Small intestine (tissue), 7 donors: ENCODE results near the gene MYL11. TPM values are rescaled to one million over a fixed set of nuclear protein-coding genes. Genes with fewer than 3 reads are reported as not detected.
A peak's percentile ranks its signal among the peaks of the same experiment; 100 is the strongest.

Experiments used
- DNase-seq, 2 donors: peaks; one replicate each; pipeline versions ENCODE4 v3.0.0 to v3.0.0-alpha.2; 2013
- FAIRE-seq: peaks from 2 replicates; lab custom pipeline; 2012; peaks lifted over from hg19 to GRCh38; lab: Jason Lieb, UNC
- H3K27ac ChIP-seq, 3 donors: one replicate each; pipeline ENCODE4 v1.5.1; 2013; ENCODE audit warnings: low read length in 2 of 3, mild to moderate bottlenecking in 2 of 3, control low read depth in 1 of 3, inconsistent platforms in 1 of 3, low read depth in 1 of 3, moderate library complexity in 1 of 3
- H3K27me3 ChIP-seq, 3 donors: one replicate each; pipeline ENCODE4 v1.6.1; 2013; ENCODE audit warnings: low read length in 3 of 3, inconsistent platforms in 1 of 3; ENCODE audit not compliant: control insufficient read depth in 3 of 3, insufficient read depth in 3 of 3
- H3K36me3 ChIP-seq, 3 donors: one replicate each; pipeline ENCODE4 v1.6.1; 2013; ENCODE audit warnings: low read length in 3 of 3, inconsistent platforms in 1 of 3, low read depth in 1 of 3, mild to moderate bottlenecking in 1 of 3, moderate library complexity in 1 of 3; ENCODE audit not compliant: control insufficient read depth in 3 of 3, insufficient read depth in 2 of 3
- H3K4me1 ChIP-seq, 3 donors: one replicate each; pipeline ENCODE4 v1.6.1; 2013; ENCODE audit warnings: low read length in 2 of 3, inconsistent platforms in 1 of 3, low read depth in 1 of 3, mild to moderate bottlenecking in 1 of 3, moderate library complexity in 1 of 3; ENCODE audit not compliant: control insufficient read depth in 3 of 3, insufficient read depth in 2 of 3
- H3K4me3 ChIP-seq, 3 donors: one replicate each; pipeline ENCODE4 v1.5.1; 2013; ENCODE audit warnings: low read length in 3 of 3, control low read depth in 1 of 3, inconsistent platforms in 1 of 3, low read depth in 1 of 3, mild to moderate bottlenecking in 1 of 3, moderate library complexity in 1 of 3
- H3K9me3 ChIP-seq, 2 donors: one replicate each; pipeline ENCODE4 v1.6.1; 2013; ENCODE audit warnings: low read depth in 1 of 2, low read length in 1 of 2; ENCODE audit not compliant: control insufficient read depth in 2 of 2, insufficient read depth in 1 of 2
- whole genome bisulfite sequencing, 3 donors: extraction: QIAGEN DNeasy Blood & Tissue Kit; methylation state at CpG; one replicate each; pipeline ENCODE4 v1.1.7; 2013; 5-methylcytosine and 5-hydroxymethylcytosine counted together
- polyA plus RNA-seq, 4 donors: library from polyadenylated mRNA; stranded (reverse) in 3 of 4; unstranded in 1 of 4; fragments of 200-250 nt in 3 of 4; fragments of 120-200 nt in 1 of 4; gene quantifications; one replicate each; pipeline versions ENCODE4 v1.2.1 to v1.2.3, GENCODE V29; 2013
- donor health status: healthy with polysubstance abuse.
- donor health status: control.
- donor health status: control.
- donor health status: Bipolar disorder and iron deficiency.
- donor health status: healthy.

MYL11 gene
- polyA plus RNA-seq, 4 donors = 0.82 to 26.3 (median 1.9) TPM; not detected in 1

DNA sequence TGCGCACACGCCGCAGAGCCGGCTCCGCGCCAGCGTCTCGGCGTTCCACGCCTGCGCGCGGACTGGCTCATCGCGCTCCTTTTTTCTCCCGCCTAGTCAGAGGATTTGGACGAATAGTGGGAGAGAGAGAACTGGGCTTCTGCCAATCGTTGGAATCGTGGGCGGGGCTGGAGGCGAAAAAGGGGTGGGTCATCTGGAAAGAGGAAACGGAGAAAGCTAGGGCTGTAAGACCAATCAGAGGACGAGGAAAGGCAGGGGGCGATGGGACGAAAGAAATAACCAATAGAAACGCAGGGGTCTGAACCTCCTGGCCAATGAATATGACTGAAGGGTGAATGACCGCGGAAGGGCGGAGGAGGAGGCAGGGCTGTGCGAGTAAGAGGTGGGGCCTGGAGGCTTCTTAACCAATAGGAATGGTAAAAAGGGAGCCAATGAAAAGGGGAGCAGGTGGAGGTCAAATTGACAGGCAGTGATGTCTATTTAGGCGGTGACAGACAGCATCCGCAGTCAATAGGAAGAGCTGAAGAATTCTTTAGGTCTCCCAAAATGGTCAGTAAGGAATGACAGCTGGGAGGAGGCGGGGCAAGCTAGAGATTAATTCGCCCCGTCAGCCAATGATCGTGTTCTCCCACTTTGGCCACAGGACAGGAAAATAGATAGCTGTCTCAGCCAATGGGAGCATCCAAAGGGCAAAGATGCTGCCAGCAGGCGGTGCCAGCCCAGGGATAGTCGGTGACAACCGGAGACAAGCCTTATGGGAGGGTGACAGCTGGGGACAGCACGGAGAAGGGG lies 4.0 kb upstream of the MYL11 start, which contains the start of gene TBC1D10B:
Gene TBC1D10B, minus strand, starts transcription at position 39 of the 792 bp plus-strand sequence. CDS start 311 bp downstream, outside the sequence.
- Histone ChIP-seq H3K36me3 (peaks cover 0 to 15% (median under 1%) of the 10 kb centered on the region in 3 donors), H3K27ac (peak within 1 kb of the TSS; percentile 78 to 89 (median 82)), H3K4me3 (peak within 1 kb of the TSS; percentile 77 to 93 (median 87)), H3K4me1 (peaks cover 0 to 10% (median 0%) of the 10 kb centered on the region in 3 donors), H3K27me3 (no peaks in the 10 kb centered on the region), H3K9me3 (no peaks in the 10 kb centered on the region)
- WGBS, 3 donors = 0 to 1% (median 1%) methylated on average over 40 of the region's 40 CpGs
- peak; percentile 100 for DNase-seq
- FAIRE-seq = peak; percentile 98

DNA sequence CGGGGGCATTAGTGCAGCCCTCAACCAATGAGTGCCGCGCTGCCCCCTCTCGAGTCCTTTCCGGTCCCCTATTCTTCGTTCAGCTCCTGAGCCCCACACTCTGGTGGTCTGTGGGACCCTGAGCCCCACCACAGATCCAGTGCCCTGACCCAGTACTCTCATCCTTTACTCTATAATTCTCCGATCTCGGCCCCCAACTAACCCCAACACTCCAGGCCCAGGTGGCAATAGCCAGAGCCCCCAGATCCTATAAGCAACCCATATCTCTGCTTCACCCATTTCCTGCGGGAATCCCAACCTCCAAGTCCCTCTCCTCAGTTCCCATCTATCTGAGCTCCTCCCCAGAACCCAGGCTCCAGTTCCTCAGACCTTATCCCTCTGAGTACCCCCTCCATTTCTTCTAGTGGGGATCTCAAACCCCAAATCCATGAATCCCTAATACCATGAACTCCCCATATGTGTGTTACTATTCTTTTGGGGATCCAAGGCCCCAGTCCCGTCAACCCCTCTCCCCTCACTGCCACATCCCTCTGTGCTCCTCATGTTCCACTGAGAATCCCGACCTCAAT lies 3.3 kb upstream of the MYL11 start:
- peak overlapping the region; percentile 78 to 89 (median 82) for H3K27ac ChIP-seq
- DNase-seq (no peak), FAIRE-seq (no peak)
- H3K36me3 ChIP-seq = peaks cover 0 to 11% (median 0%) of the 10 kb centered on the region in 3 donors
- H3K4me1 ChIP-seq = peaks cover 0 to 10% (median 0%) of the 10 kb centered on the region in 3 donors
- 19 to 25% (median 20%) methylated on average over 11 of the region's 11 CpGs for WGBS, 3 donors
- peak overlapping the region in 2 of 3 donors; percentile 43 to 45 for H3K4me3 ChIP-seq
- no peaks in the 10 kb centered on the region for H3K9me3 ChIP-seq
- H3K27me3 ChIP-seq = no peaks in the 10 kb centered on the region

DNA sequence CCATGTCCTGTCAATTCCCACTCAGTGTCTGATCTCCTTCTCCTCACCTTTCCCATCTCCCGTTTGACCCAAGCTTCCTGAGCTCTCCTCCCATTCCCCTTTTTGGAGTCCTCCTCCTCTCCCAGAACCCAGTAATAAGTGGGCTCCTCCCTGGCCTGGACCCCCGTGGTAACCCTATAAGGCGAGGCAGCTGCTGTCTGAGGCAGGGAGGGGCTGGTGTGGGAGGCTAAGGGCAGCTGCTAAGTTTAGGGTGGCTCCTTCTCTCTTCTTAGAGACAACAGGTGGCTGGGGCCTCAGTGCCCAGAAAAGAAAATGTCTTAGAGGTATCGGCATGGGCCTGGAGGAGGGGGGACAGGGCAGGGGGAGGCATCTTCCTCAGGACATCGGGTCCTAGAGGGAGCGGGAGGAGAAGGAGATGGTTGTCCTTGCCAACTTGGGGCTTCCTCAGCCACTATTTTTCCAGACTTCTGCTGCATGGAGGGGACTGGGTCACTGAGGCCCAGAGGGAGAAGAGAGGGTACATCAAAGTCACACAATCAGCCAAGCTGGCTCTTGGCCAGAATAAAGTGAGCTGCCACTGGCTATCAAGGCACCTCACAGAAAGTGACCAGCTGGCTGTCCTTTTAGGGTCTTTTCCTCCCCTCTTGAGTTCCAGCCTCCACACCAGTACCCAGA lies 2.4 kb upstream of the MYL11 start:
- DNase-seq (peak in 1 of 2 donors; percentile 1), FAIRE-seq (no peak)
- 75 to 83% (median 77%) methylated on average over 6 of the region's 6 CpGs for WGBS, 3 donors
- H3K9me3 ChIP-seq = no peaks in the 10 kb centered on the region
- H3K4me3 ChIP-seq = no peak overlapping the region
- H3K27ac ChIP-seq = peak overlapping the region in 1 of 3 donors; percentile 19
- peaks cover 2 to 12% (median 3%) of the 10 kb centered on the region in 3 donors for H3K4me1 ChIP-seq
- H3K36me3 ChIP-seq = peaks cover 0 to 6% (median 0%) of the 10 kb centered on the region in 3 donors
- no peaks in the 10 kb centered on the region for H3K27me3 ChIP-seq

DNA sequence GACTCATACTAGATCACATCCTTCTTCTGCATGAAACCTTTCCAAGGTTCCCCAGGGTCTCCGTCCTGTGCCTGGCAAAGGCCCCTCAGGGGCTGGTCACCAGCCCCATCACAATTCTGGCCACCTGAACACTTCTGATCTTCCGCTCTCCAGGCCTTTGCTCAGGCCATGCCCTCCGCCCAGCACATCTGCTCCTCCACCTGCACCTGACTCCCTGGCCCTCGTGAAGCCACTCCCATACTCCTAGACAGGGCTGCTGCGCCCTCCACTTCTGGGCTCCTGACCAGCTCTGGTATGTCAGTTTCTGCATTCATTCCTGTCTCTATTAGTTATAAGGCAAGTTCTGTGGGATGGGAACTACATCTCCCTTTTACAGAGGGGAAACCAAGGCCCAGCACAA lies 1.9 kb upstream of the MYL11 start:
- Histone ChIP-seq H3K4me1 (peaks cover 2 to 12% (median 3%) of the 10 kb centered on the region in 3 donors), H3K9me3 (no peaks in the 10 kb centered on the region), H3K4me3 (no peak overlapping the region), H3K27me3 (no peaks in the 10 kb centered on the region), H3K27ac (no peak overlapping the region), H3K36me3 (peaks cover 0 to 3% (median 0%) of the 10 kb centered on the region in 3 donors)
- peak in 1 of 2 donors; percentile 2 for DNase-seq
- FAIRE-seq = no peak
- WGBS, 3 donors = 79 to 93% (median 83%) methylated on average over 5 of the region's 5 CpGs

DNA sequence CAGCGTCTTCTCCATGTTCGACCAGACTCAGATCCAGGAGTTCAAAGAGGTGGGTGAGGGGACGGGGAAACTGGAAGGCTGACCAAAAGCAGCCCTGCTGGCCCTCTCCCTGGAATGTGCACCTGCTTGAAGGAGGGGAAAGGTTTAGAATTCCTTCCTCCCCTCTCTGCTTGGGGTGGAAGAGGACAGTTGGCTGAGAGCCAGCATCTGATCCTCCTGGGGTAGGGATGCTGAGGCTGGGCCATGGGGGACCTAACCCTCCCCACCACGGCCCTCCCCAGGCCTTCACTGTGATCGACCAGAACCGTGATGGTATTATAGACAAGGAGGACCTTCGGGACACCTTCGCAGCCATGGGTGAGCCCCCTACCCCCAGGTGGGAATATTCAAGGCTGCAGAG lies 1.3 kb downstream of the MYL11 start:
- H3K4me1 ChIP-seq = peaks cover 2 to 21% (median 5%) of the 10 kb centered on the region in 3 donors
- peaks cover 0 to 5% (median 0%) of the 10 kb centered on the region in 3 donors for H3K36me3 ChIP-seq
- no peak overlapping the region for H3K27ac ChIP-seq
- H3K9me3 ChIP-seq = no peaks in the 10 kb centered on the region
- FAIRE-seq = no peak
- DNase-seq = no peak
- no peaks in the 10 kb centered on the region for H3K27me3 ChIP-seq
- WGBS, 3 donors = 90 to 94% (median 92%) methylated on average over 8 of the region's 8 CpGs
- no peak overlapping the region for H3K4me3 ChIP-seq

DNA sequence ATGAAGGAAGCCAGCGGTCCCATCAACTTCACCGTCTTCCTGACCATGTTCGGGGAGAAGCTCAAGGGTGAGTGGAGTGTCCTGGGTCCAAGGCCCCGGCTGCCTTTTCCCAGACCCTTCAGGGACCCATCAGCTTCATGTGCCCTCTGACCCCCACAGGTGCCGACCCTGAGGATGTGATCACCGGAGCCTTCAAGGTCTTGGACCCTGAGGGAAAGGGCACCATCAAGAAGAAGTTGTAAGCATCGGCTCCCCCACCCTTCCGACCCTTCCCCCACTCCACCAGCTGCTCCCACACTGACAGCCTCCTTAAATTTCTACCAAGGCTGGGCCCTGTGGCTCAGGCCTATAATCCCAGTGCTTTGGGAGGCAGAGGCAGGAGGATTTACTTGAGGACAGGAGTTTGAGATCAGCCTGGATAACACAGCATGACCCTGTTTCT lies 1.9 kb downstream of the MYL11 start:
- peaks cover 2 to 19% (median 5%) of the 10 kb centered on the region in 3 donors for H3K4me1 ChIP-seq
- no peaks in the 10 kb centered on the region for H3K27me3 ChIP-seq
- H3K27ac ChIP-seq = peak overlapping the region in 2 of 3 donors; percentile 47 to 100
- H3K9me3 ChIP-seq = no peaks in the 10 kb centered on the region
- no peak overlapping the region for H3K4me3 ChIP-seq
- FAIRE-seq = no peak
- peaks cover 0 to 5% (median 0%) of the 10 kb centered on the region in 3 donors for H3K36me3 ChIP-seq
- WGBS, 3 donors = 88 to 97% (median 92%) methylated on average over 8 of the region's 8 CpGs
- DNase-seq = no peak

DNA sequence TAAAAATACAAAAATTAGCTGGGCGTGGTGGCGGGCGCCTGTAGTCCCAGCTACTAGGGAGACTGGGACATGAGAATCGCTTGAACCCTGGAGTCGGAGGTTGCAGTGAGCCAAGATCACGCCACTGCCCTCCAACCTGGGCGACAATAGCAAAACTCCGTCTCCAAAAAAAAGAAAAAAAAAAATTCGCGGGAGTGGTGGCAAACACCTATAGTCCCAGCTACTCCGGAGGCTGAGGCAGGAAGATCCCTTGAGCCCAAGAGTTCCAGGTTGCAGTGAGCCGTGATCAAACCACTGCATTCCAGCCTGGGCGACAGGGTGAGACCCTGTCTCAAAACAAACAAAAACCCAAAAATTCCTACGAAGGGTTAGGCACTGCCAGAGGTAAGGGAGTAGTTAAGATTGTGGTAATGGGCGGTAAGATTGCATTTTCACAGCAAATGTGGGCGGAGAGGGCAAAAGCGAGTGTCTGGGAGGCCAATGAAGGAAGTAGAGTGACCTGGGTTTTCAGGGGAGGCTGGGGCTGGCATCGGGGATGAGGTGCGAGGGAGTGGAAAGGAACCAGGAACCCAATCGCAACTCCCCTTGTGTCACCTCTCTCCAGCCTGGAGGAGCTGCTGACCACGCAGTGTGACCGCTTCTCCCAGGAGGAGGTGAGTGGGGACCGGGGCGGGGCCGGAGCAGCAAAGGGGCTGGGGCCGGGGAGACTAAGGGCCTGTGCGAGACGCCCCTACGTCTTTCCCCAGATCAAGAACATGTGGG lies 2.6 kb downstream of the MYL11 start:
- FAIRE-seq (no peak), DNase-seq (no peak)
- H3K36me3 ChIP-seq = peaks cover 0 to 7% (median 0%) of the 10 kb centered on the region in 3 donors
- 29 to 38% (median 35%) methylated on average over 28 to 29 of the region's 29 CpGs for WGBS, 3 donors
- H3K27me3 ChIP-seq = no peaks in the 10 kb centered on the region
- H3K27ac ChIP-seq = peak overlapping the region; percentile 99 to 100 (median 100)
- peaks cover 2 to 20% (median 5%) of the 10 kb centered on the region in 3 donors for H3K4me1 ChIP-seq
- H3K9me3 ChIP-seq = no peaks in the 10 kb centered on the region
- peak overlapping the region; percentile 35 to 94 (median 65) for H3K4me3 ChIP-seq
